Testis (tissue), 2 donors: ENCODE results near the gene WNK2.
"Not testable (repeated sequence)": the region's sequence is repeated elsewhere in the genome, so short reads cannot be mapped to it uniquely, and the experiment has no call there.

Experiments
- POLR2A ChIP-seq: fragments of 450-650 bp; IDR thresholded peaks from one replicate; pipeline ENCODE4 v1.6.1; 2017; ENCODE audit warnings: antibody characterized with exemption, mild to moderate bottlenecking, moderate library complexity
- TF ChIP-seq, protein P1 (sequence below), 3 experiments: fragments of 450-650 bp in 2 of 3; fragments of 200-600 bp in 1 of 3; sonication (generic) in 1 of 3; IDR thresholded peaks; one replicate each; pipeline ENCODE4 v1.5.1; 2016 to 2019; ENCODE audit warnings: antibody characterized with exemption in 3 of 3, mild to moderate bottlenecking in 2 of 3, moderate library complexity in 1 of 3

DNA sequence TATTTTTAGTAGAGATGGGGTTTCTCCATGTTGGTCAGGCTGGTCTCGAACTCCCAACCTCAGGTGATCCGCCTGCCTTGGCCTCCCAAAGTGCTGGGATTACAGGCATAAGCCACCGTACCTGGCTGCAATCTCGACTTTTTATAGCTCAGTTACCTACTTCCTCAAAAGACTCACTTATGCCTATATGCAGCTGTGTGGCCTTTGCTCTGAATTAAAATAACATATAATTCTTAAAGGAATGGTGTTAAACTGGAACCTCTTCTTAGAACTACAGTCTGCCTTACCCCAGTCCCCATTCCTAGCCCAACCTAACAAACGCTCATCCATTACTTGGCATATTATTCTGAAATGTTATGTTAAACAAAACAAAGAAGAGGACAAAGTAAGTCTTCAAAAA is 157.9 kb downstream of the WNK2 start:
- TF ChIP-seq, protein P1, sequence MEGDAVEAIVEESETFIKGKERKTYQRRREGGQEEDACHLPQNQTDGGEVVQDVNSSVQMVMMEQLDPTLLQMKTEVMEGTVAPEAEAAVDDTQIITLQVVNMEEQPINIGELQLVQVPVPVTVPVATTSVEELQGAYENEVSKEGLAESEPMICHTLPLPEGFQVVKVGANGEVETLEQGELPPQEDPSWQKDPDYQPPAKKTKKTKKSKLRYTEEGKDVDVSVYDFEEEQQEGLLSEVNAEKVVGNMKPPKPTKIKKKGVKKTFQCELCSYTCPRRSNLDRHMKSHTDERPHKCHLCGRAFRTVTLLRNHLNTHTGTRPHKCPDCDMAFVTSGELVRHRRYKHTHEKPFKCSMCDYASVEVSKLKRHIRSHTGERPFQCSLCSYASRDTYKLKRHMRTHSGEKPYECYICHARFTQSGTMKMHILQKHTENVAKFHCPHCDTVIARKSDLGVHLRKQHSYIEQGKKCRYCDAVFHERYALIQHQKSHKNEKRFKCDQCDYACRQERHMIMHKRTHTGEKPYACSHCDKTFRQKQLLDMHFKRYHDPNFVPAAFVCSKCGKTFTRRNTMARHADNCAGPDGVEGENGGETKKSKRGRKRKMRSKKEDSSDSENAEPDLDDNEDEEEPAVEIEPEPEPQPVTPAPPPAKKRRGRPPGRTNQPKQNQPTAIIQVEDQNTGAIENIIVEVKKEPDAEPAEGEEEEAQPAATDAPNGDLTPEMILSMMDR (IDR thresholded peaks at IDR 0.05): not testable (repeated sequence)
- TF ChIP-seq POLR2A: not testable (repeated sequence)
